Fibroblast of skin of left biceps (primary cell): ENCODE results near the gene TEDC1.
A peak's percentile ranks its signal among the peaks of the same experiment; 100 is the strongest.

ENCODE experiments used
- DNase-seq, 2 experiments: peaks; one replicate each; pipeline ENCODE4 v3.0.0-alpha.2; 2013; ENCODE audit warnings: low read depth in 2 of 2

Gene TEDC1

DNA sequence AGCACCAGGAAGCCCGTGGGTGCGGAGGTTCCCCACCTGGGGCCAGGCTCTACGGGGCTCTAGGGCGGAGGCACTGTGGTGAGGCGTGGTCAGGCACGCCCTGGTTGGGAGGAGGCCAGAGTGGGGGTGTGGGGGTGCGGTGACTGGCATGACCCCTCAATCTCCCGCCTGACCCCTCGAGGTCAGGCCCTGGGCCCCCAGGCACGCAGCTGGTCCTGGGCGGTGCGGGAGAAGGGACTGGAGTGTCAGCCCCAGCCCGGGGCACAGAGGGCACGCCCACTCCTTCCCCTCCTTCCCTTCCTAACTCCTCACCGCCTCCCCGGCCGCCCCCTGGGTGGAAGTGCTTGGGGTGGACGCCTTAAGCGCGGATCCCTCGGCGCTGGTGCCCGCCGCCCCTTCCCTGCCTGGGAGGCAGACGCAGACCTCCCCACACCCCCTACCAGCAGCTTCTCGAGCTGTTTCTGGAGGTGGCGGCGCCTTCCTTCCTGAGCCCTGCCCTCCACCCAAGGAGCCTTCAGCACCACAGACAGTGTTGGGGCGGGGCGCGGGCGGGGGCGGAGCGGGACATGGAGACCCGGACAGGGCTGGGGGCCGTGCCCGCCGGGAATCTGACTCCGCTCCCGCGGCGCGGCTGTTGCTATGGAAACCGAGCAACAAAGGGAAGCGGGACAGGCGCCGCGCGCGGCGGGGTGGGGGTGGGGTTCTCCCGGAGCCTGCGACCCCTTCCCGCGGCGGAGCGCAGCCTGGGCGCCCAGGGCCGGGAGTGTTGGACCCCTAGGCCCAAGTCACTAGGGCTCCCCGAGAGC, 17.2 kb upstream of the TEDC1 start:
- peak; percentile 35 to 47 for DNase-seq

DNA sequence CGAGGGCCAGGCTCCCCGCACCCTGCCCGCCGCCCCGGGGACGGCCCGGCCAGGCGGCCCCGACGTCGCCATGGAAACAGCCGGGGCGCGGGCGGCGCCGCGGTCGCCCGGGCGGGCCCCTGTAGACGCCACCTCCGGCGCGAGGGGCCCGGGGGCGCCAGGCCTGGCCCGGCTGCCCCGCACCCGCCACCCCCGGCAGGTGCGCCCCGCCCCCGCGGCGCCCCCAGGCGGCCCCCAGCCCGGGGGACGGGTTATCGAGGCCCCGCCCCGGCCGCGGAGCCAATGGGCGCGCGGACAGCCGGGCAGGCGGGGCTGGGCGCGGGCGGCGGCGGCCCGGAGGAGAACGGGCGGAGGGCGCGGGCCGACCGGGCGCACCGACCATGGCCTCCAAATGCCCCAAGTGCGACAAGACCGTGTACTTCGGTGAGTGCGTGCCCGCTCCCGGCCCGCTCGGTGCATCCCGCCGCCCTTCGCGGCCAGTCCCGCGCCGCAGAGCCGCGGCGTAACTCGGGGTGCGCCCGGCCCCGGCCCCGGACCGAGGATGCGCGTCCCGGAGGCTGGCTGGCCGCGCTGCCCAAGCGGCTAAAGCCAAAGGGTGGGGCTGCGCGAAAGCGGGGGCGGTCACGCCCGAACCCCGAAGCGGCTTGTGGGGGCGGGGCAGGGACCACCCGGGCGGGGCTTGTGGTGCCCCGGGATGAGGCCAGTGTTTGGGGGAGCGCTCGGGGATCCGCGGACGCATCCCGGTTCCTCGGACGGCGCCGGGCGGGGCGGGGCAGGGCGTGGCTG, 16.4 kb upstream of the TEDC1 start, which contains the start of gene CRIP2:
Gene CRIP2 (plus strand): TSS at position 339 of the 786 bp plus-strand sequence. CDS start 42 bp downstream, at position 381.
- no peak for DNase-seq

DNA sequence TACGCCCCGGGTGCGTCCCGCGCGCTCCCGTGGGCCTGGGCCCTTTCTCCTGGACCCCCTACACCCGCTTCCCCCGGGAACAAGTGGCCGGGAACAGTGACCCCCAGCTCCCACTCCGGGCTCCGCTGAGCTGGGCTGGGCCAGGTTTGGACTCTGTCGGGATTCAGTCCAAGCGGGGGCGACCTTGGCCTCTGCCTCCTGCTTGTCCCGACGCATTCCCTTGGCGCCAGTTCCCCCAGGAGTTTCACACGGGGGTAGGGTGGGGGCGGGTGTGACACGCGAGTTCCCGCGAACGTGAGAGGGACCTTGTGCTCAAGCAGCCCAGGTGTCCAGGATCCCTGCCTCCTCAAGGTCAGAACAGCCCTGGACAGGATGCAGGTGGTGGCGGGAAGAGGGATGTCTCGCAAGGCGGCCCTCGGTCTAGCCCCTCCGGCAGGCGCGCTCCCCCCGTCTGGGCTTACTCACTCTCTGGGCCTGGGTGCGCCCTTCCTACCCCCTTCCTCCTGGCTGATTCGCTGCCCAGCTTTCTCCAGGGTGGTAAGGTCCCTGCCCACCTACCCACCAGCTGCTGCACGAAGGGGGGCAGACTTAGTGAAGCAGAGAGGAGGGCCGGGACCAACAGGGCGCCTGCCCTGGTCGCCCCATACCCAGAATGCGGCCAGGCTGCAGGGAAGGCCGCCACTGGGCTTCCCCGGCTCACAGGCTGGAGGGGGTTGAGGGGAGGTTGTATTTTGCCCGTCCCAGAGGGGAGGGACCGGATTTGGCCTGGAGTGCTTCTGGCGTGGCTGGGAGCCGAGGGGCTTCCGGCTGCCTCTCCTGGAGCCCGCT, 15.6 kb upstream of the TEDC1 start:
- DNase-seq: no peak

DNA sequence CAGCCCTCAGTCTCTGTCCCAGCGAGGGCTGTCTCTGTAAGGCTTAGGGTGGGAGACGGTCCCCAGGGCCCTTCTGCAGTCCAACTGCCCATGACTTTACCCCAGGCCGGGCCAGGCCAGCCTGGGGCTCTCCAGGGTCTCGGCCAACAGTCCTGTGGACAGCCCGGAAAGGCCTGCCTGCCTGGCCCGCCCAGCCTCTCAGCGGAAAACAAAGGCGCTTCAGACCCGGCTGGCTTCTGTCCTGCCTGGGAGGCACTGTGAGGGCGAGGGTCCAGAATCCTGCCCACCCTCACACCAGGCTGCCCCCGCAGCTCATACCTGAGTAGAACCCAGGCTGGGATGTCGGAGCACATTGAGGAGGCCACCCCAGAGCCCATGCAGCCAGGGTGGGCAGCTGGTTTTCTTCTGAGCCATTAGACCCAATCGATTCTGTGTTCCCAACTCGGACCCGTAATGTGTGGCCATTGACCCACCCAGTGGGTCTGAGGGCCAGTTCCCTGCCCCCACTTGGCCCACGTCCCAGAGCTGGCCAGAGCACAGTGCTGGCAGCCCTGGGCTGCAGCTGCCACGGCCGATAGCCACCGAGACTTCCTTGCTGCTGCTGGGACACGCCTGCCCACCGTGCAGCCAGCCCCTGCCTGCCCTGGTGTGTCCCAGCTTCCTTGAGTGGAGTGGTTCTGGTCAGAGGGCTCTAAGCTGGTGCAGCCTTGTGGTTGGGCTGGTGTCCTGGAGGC, 14.8 kb upstream of the TEDC1 start:
- no peak for DNase-seq

DNA sequence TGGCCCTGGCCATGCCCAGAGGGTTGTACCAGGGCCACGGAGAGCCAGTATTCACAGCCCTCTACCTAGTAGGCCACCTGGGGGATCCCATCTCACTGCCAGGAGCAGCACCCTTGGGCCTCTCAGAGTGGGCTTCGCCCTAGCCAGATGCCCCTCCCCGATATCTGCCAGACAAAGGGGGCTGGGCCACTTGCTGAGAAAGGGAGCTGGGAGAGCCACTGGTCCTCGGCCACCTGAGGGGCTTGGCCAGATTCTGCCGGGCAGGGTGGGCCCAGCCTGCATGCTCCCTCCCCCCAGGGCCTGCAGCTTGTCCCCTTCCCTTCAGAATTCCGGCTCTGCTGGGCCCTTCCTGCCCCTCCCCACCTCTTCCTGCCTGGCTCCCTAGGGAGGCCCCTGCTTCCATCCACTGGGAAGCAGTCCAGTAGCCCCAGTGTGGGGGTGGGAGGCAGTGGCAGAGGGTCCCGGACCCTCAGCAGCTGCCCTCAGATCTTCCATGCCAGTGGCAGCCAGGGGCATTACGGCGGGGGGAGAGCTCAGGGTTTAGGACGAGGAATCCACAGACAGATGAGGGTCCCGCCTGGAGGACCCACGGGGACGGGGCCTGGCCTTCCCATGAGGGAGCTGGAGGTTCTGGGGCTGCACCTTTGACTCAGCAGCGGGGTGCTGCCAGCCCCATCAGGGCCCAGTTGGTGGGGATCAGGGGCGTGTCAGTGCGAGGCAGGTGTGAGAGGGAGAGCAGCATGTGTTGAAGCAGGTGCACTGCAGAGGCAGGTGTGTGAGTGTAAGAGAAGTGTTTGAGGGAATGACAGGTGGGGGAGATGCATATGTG, 14.0 kb upstream of the TEDC1 start:
- DNase-seq: no peak

DNA sequence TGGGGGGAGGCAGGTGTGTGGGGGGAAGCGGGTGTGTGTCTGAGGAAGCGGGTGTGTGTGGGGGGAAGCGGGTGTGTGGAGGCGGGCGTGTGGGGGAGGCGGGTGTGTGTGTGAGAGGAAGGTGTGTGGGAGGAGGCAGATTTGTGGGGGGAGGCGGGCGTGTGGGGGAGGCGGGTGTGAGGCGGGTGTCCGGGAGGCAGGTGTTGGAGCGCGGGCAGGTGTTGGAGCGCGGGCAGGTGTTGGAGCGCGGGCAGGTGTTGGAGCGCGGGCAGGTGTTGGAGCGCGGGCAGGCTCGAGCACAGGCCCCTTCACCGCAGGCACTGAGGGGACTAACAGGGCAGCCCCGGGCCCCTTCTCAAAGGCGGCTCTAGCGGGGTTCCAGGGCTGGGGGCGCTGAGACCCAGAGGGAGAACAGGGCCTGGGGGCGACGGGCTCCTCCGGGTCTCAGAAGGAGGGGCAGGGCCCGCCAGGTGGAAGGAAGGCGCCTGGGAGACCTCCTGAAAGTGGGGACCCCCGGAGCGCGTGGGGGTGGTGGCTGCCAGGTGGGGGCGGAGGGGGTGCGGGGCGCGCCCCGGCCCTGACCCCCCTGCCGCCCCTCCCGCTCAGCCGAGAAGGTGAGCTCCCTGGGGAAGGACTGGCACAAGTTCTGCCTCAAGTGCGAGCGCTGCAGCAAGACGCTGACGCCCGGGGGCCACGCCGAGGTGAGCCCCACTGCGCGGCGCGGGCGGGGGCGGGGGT, 13.2 kb upstream of the TEDC1 start:
- DNase-seq: no peak

DNA sequence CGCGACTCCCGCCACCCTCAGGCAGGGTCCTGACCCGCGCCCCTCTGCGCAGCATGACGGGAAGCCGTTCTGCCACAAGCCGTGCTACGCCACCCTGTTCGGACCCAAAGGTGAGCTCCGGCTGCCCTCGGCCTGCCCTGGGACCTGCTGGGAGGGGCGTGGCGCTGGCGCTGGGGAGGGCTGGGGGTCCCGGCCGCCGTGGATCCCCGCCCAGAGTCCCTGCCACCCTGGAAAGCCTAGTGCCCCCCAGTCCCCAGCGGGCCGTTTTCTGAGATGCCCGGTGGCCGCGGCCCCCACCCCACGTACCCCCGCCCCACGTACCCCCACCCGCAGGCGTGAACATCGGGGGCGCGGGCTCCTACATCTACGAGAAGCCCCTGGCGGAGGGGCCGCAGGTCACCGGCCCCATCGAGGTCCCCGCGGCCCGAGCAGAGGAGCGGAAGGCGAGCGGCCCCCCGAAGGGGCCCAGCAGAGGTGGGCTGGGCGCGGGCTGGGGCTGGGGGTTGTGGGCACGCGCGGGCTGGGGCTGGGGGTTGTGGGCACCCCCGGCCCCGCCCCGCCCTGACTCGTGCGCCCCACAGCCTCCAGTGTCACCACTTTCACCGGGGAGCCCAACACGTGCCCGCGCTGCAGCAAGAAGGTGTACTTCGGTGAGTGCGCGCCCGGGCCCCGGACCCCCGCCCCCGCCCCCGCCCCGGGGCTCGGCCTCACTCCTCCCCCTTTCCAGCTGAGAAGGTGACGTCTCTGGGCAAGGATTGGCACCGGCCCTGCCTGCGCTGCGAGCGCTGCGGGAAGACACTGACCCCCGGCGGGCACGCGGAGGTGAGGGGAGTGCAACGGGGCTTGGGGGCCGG, 12.4 kb upstream of the TEDC1 start:
- DNase-seq: no peak

DNA sequence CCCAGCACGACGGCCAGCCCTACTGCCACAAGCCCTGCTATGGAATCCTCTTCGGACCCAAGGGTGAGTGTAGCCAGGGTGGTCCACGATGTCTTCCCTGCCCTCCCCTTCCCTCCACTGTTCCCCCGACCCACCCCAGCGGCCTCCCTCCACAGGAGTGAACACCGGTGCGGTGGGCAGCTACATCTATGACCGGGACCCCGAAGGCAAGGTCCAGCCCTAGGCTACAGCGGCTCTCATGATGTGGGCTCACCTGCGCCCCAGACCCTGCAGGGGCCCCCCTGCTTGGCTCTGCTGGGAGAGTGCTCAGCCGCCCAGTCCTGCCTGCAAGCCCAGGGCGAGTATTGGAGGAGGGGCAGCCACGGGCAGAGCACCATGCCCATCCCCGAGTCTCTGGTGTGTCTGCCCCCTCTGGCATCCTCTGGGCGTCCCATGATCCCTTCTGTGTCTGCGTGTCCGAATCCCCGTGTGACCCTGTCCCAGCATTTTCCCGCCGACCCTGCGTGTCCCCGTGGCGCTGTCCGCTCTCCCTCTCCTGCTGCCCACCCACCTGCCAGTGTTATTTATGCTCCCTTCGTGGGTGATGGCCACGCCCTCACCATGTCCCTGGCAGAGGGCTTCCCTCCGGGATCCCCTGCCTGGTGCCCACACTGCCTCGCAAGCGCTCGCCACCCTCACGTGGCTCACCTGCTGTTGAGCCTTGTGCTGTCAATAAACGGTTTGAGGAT, 11.5 kb upstream of the TEDC1 start:
- DNase-seq: no peak

DNA sequence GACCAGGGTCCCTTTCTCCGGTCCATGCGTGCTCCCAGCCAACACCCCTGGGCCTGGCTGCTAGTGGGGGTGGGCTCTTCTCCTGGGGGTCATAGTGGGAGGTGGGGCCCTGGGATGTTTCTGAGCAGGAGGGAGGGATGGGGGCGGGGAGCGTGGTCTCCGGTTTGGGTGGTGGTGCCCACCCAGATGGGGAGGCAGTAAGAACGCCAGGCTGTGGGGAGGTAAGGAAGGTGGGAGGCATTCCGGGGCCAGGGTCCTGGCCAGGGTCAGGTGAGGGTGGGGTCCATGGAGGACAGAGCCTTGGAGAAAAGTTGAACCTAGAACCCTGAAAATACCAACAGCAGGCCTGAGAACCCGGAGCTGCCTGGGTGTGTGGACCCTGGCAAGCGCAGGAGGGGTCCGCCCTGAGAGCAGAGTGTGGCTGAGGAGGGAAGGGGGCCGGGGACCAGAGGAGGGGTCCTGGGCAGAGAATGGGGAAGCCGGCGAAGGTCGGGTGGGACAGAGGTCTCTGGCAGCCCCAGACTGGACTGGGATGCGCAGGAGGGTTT, 10.8 kb upstream of the TEDC1 start:
- no peak for DNase-seq

DNA sequence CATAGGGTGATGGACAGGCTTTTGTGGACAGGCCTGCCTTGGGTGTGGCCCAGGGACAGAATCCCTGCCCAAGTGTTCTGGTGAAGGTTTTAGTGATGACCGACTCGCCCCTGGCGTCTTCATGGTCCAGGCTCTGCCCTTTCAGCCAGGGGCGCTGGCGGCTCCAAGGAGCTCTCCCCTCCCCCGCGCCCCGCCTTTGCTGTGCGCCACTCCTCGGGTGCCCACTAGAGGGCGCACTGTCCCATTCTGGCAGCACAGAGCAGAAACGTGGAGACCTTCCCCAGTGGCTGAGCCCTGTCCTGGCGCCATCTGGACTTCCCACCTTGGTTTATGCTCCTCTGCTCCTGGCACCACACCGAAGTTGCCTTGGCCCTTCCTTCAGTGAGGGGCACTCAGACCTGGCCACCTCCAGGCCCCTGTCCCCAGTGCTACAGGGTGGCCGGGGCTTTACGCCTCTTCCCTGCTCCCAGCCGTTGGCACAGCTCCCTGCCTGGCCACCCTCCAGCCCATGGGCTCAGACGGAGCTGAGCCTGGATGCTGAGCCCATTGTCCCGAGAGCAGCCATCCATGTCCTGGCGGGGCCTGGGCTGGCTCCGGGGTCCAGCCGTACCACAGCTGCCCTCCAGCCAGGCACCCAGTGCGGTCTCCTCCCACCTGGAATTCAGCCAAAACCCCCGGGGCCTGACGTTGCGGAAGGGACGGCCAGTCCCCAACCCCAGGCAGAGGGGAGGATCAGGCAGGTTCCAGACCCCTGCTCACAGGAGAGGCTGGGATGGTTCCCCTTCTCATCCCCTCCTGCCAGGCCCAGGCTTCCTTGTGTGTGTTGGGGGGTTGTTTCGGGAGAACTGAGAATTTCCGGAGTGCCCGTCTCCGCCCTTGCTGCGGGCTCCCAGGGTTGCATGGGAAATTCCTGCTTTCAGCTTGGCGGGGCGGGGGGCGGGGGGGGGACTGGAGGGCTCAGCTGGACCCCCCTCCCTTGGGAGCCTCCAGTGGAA, 9.9 kb upstream of the TEDC1 start:
- DNase-seq: peak; percentile 49 to 50

DNA sequence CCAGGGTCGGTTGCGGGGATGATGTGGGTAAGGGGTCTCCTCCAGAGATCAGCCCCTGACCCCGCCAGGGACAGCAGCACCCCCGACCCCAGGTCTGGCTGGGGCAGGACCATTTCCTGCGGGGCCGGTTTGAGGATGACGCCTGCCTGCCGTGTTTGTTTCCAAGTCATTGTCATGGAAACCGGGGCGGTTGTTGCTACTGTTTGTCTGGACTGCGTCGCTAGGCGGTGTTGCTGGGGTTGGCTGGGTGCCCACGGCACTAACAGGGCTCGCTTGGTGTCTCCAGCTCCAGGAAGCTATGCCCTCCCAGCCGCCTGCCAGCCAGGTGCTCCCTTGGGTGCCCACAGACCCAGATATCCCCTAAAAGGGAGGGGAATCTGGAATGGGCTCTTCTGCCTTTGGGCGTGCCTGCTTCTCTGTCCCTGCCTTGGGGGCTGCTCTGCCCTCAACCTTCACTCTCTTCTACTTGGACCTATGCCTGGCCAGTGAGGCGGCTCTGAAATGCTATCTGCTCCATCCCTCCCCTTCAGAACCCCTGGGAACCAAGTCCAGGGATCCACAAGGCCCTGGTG, 9.1 kb upstream of the TEDC1 start:
- DNase-seq: peak; percentile 86 to 89

DNA sequence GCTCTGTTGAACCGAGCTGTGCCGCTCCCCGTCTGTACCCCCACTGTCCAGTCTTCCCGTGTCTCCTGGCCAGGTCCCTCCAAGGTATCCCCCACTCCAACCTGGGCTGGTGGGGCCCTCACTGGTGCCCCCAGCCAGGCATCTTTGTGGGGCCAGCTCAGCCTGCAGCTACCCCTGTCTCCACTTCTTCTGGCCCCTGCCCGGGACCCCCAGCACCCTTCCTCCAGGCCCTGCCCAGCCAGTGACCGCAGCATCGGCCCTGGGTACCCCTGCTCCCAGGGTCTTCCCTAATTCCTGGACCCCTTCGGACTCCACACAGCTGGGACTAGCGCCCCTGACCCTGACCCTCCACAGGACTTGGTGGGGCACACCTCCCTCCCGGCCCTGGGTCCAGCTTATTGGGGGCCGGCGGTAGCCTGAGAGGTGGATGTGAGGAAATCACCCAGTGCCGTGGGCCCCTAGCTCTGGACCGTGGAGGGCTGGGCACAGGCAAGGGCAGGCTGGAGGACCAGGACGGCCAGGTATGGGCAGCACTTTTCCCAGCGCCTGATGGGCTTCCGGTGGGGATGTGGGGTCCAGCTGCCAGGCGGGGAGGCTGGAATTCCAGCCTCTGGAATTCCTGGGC, 8.4 kb upstream of the TEDC1 start:
- DNase-seq: no peak

DNA sequence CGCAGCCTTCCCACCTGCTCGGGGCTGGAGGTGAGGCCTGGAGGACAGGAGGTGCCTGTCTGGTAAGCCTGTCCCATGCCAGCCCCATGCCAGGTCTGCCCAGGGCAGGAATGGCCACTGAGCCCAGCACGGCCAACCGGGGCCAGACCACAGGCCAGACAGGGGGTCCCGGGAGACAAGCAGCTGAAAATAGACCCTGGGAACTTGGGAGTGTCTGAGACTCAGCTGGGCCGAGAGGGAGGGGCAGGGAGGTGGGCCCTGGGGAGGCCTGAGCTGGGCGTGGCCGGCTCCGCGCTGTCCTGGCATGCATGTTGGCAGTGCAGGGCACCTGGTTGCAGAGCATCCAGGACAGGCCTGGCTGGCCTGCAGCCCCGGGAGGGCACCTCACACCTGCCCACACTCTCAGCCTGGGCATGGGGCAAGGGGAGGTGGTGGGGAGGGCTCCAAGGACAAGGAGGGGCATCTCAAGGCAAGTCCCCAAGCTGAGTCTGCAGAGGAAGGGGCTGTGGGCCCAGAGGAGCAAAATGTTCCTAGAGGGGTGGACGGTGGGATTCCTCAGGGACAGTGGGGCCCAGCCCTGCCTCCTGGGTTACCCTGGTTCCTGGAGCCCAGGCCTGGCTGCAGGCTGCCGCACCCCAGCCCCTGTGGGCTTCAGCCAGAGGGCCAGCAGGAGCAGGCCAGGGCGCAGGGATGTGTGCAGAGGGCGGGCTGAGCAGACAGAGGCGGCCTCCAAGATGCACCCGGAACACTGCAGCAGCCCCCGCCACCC, 7.6 kb upstream of the TEDC1 start:
- no peak for DNase-seq

DNA sequence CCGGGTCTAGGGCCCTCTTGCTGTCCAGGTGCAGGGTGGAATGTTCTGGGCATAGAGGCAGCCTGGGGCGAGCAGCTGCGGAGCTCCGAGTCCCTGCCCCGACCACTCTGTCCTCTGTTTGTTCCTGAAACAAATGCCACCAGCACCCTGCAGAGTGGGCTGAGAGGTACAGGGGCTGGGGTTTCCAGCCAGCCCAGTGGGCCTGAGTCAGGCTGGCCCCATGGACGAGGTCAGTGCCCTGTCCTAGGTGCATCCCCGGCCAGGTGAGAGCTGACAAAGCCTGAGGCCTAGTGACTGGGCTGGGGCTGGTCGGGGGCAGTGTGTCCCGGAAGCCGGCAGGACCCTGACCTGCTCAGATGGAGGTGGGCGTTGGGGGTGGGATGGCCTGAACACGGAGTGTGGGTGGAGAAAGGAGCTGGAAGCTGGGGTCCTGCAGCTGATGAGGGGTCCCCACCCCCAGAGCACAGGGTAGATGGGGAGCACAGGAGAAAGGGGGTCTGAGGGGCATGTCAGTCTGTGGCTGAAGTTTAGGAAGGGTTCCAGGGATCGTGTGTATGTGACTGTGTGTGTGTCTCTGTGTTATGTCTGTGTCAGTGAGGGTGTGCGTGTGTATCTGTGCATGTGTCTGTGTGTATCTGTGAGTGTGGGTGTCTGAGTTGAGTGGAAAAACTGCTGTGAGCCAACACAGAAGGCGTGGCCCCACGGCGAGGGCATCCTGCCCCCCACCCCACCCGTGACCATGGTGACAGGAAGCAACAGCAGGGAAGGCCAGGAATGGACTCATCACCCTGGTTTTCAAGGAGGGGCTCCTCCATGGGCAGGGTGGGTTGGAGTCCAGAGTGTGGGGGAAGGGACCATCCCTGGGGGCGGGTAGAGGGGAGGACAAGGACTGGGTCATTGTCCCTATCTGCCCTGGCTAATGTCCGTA, 6.7 kb upstream of the TEDC1 start:
- no peak for DNase-seq
